GM23338 (cell line): ENCODE results near the gene ALB. TPM values are rescaled to one million over a fixed set of nuclear protein-coding genes. Genes with fewer than 3 reads are reported as not detected.

ENCODE experiments used
- ATAC-seq: fragments of 200-7000 bp; cut with Tn5 transposase; 3 replicates; pipeline ENCODE4 v1.9.1; 2020
- DNase-seq: peaks from one replicate; pipeline ENCODE4 v3.0.0-alpha.2; 2015; ENCODE audit warnings: low spot score
- H2AFZ ChIP-seq: fragments of 200-600 bp; sonication (generic); 2 replicates; pipeline ENCODE4 v1.8.0; 2016; ENCODE audit warnings: antibody characterized with exemption, mild to moderate bottlenecking, moderate library complexity
- H3F3A ChIP-seq: fragments of 200-600 bp; sonication (generic); replicated peaks from 2 replicates; pipeline ENCODE4 v1.8.0; 2017; ENCODE audit warnings: antibody characterized with exemption, mixed run types, low read depth
- H3K27ac ChIP-seq: fragments of 200-600 bp; sonication (generic); 2 replicates; pipeline ENCODE4 v1.6.1; 2016; ENCODE audit warnings: low read depth
- H3K27me3 ChIP-seq: fragments of 200-600 bp; sonication (generic); 2 replicates; pipeline ENCODE4 v1.8.0; 2016; ENCODE audit warnings: mild to moderate bottlenecking, mixed run types, moderate library complexity; ENCODE audit not compliant: insufficient read depth
- H3K36me3 ChIP-seq: fragments of 200-600 bp; sonication (generic); 2 replicates; pipeline ENCODE4 v1.8.0; 2016; ENCODE audit warnings: mild to moderate bottlenecking; ENCODE audit not compliant: insufficient read depth
- H3K4me1 ChIP-seq: fragments of 200-600 bp; sonication (generic); 2 replicates; pipeline ENCODE4 v1.8.0; 2016; ENCODE audit warnings: mild to moderate bottlenecking, moderate library complexity; ENCODE audit not compliant: insufficient read depth
- H3K4me2 ChIP-seq: fragments of 200-600 bp; sonication (generic); 2 replicates; pipeline ENCODE4 v1.7.1; 2017; ENCODE audit warnings: mixed run types
- H3K4me3 ChIP-seq: fragments of 200-600 bp; sonication (generic); 2 replicates; pipeline ENCODE4 v1.6.1; 2016; ENCODE audit warnings: mixed run types
- H3K79me2 ChIP-seq: fragments of 200-600 bp; sonication (generic); replicated peaks from 2 replicates; pipeline ENCODE4 v1.8.0; 2017; ENCODE audit warnings: mild to moderate bottlenecking; ENCODE audit not compliant: insufficient read depth
- H3K9me2 ChIP-seq: fragments of 200-600 bp; sonication (generic); 2 replicates; pipeline ENCODE4 v1.8.0; 2017; ENCODE audit not compliant: insufficient read depth
- H4K20me1 ChIP-seq: fragments of 200-600 bp; sonication (generic); replicated peaks from 2 replicates; pipeline ENCODE4 v1.8.0; 2017; ENCODE audit warnings: mild to moderate bottlenecking; ENCODE audit not compliant: insufficient read depth
- H3K27ac Mint-ChIP-seq: 2 replicates; pipeline ENCODE4 v1.8.0; 2020; ENCODE audit warnings: inconsistent platforms, mild to moderate bottlenecking, moderate library complexity, mixed read lengths
- H3K27me3 Mint-ChIP-seq: 3 replicates; pipeline ENCODE4 v1.8.0; 2022; ENCODE audit warnings: low read depth, mild to moderate bottlenecking, moderate library complexity, mixed read lengths, inconsistent platforms; ENCODE audit not compliant: insufficient read depth, poor library complexity
- H3K36me3 Mint-ChIP-seq: 3 replicates; pipeline ENCODE4 v1.8.0; 2021; ENCODE audit warnings: low read depth, mild to moderate bottlenecking, inconsistent platforms, moderate library complexity, mixed read lengths
- H3K4me1 Mint-ChIP-seq: 3 replicates; pipeline ENCODE4 v1.8.0; 2020; ENCODE audit warnings: mild to moderate bottlenecking, inconsistent platforms, mixed read lengths
- H3K4me3 Mint-ChIP-seq: 3 replicates; pipeline ENCODE4 v1.8.0; 2021; ENCODE audit warnings: moderate library complexity, mild to moderate bottlenecking, inconsistent platforms, mixed read lengths
- H3K9me3 Mint-ChIP-seq: 3 replicates; pipeline ENCODE4 v1.8.0; 2020; ENCODE audit warnings: moderate library complexity, mild to moderate bottlenecking, inconsistent platforms, mixed read lengths
- CREB1 ChIP-seq: fragments of 250-450 bp; sonication (Bioruptor Pico); IDR thresholded peaks from 2 replicates; pipeline ENCODE4 v1.5.0; 2020; ENCODE audit warnings: low read depth, mild to moderate bottlenecking, moderate library complexity
- EZH2 ChIP-seq: fragments of 200-600 bp; sonication (generic); IDR thresholded peaks from one replicate; pipeline ENCODE4 v1.8.0; 2017; ENCODE audit warnings: antibody characterized with exemption, mild to moderate bottlenecking, low read depth; ENCODE audit not compliant: unreplicated experiment
- EZH2phosphoT487 ChIP-seq: fragments of 200-600 bp; sonication (generic); IDR thresholded peaks from one replicate; pipeline ENCODE4 v1.8.1; 2018; ENCODE audit warnings: antibody characterized with exemption; ENCODE audit not compliant: unreplicated experiment
- JUNB ChIP-seq: IDR thresholded peaks from one replicate; pipeline ENCODE4 v1.6.1; 2016; ENCODE audit warnings: antibody characterized with exemption; ENCODE audit not compliant: unreplicated experiment
- NANOG ChIP-seq: IDR thresholded peaks from 2 replicates; pipeline ENCODE4 v1.6.1; 2016; ENCODE audit warnings: antibody characterized with exemption, borderline replicate concordance
- POLR2AphosphoS5 ChIP-seq: IDR thresholded peaks from 2 replicates; pipeline ENCODE4 v1.6.1; 2016; ENCODE audit warnings: antibody characterized with exemption, low read depth
- STAT1 ChIP-seq: IDR thresholded peaks from one replicate; pipeline ENCODE4 v1.6.1; 2016; ENCODE audit warnings: antibody characterized with exemption; ENCODE audit not compliant: unreplicated experiment
- ZNF114 ChIP-seq: fragments of 250-450 bp; sonication (Bioruptor Pico); IDR thresholded peaks from 2 replicates; pipeline ENCODE4 v1.5.0; 2020; ENCODE audit warnings: mild to moderate bottlenecking, moderate library complexity
- ZNF331 ChIP-seq: fragments of 250-450 bp; sonication (Bioruptor Pico); IDR thresholded peaks from 2 replicates; pipeline ENCODE4 v1.5.0; 2020; ENCODE audit warnings: low read depth, mild to moderate bottlenecking, moderate library complexity
- polyA plus RNA-seq: library from polyadenylated mRNA; unstranded; fragments of >200 nt; fragmentation: Nextera tagmentation; extraction: Ambion mirVana; gene quantifications from 2 replicates; pipeline ENCODE4 v1.2.1, GENCODE V29; 2016
- total RNA-seq: library from RNA; depleted of rRNA; stranded (reverse); fragments of >200 nt; shearing (Covaris generic); gene quantifications from 2 replicates; pipeline ENCODE4 v1.2.3, GENCODE V29; 2014
- TF ChIP-seq, protein P1 (sequence below): IDR thresholded peaks from 2 replicates; pipeline ENCODE4 v1.6.1; 2016; ENCODE audit warnings: antibody characterized with exemption
- TF ChIP-seq, protein P2 (sequence below): IDR thresholded peaks from one replicate; pipeline ENCODE4 v1.6.1; 2018; ENCODE audit warnings: antibody characterized with exemption; ENCODE audit not compliant: unreplicated experiment
- TF ChIP-seq, protein P3 (sequence below), 2 experiments: fragments of 200-600 bp in 1 of 2; sonication (generic) in 1 of 2; conservative IDR thresholded peaks; 2 replicates each; pipeline versions ENCODE4 v1.5.1 to v1.6.1; 2016 to 2017; ENCODE audit warnings: antibody characterized with exemption in 2 of 2, low read depth in 2 of 2, mild to moderate bottlenecking in 2 of 2, moderate library complexity in 1 of 2

Gene ALB
- total and polyA plus RNA-seq, 2 experiments from 2014 or later: not detected

DNA sequence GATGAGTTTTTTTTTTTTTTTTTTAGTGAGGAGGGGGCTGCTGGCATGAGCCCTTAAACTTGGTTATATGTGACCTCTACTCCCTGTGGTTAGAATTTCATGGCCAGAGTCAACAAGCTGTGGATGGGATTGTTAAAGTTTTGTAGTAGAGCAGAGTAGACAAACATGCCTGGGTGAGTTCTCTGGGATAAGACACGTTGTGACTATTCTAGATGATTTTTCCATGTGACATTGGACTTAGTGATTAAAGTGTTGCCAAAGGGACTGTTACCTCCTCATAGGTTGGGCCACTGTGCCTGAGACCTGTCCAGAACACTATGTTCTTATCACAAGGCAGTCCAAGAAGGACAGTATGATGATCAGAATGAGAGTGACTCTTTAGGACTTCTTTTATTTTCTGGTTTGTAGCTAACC lies 28.8 kb upstream of the ALB start (continued):
- TF ChIP-seq EZH2 (no peak), CREB1 (CRISPR knock-in tag) (no peak)
- TF ChIP-seq, protein P1, sequence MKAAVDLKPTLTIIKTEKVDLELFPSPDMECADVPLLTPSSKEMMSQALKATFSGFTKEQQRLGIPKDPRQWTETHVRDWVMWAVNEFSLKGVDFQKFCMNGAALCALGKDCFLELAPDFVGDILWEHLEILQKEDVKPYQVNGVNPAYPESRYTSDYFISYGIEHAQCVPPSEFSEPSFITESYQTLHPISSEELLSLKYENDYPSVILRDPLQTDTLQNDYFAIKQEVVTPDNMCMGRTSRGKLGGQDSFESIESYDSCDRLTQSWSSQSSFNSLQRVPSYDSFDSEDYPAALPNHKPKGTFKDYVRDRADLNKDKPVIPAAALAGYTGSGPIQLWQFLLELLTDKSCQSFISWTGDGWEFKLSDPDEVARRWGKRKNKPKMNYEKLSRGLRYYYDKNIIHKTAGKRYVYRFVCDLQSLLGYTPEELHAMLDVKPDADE: no peak

DNA sequence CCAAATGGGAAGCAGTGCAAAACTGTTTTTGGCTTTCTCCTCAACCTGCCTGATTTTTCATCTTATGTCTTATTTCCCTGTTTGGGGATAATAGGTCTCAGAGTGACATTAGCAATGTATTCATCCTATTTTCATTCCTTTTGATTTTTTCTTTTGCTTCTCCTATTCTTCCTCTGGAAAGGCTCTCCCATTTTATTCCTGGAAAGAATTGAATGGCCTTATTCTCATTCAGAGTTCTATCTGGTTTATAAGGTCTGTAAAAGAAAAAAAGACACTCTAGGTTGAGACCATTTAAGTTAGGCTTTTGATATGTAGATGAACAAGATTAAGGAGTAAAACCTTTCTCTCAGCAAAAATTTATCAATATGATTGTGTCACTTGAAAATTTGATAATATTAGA lies 27.8 kb upstream of the ALB start:
- Mint-ChIP-seq H3K4me1 (peaks cover 14% of the 10 kb centered on the region), H3K27ac (no peak overlapping the region), H3K9me3 (no peaks in the 10 kb centered on the region), H3K27me3 (no peaks in the 10 kb centered on the region), H3K36me3 (no peaks in the 10 kb centered on the region), H3K4me3 (no peak overlapping the region)
- 0 out of 2 replicates have a peak, but pooled peaks cover 9% of the 10 kb centered on the region for H3K4me1 ChIP-seq
- no peaks in the 10 kb centered on the region for H3K36me3 ChIP-seq
- no peaks in the 10 kb centered on the region for H3K79me2 ChIP-seq
- ATAC-seq (no peak), DNase-seq (no peak)
- H3K27ac ChIP-seq: no peak overlapping the region
- no peak overlapping the region for H3K4me3 ChIP-seq
- H3K27me3 ChIP-seq: no peaks in the 10 kb centered on the region
- H3K9me2 ChIP-seq: no peaks in the 10 kb centered on the region
- H4K20me1 ChIP-seq: no peaks in the 10 kb centered on the region
- no peaks in the 10 kb centered on the region for H3F3A ChIP-seq
- H3K4me2 ChIP-seq: peak overlapping the region; percentile 36; the same call in 1 of the 2 replicates
- no peak overlapping the region for H2AFZ ChIP-seq
- no peak for TF ChIP-seq ZNF331 (CRISPR knock-in tag)
- TF ChIP-seq JUNB: no peak
- TF ChIP-seq EZH2phosphoT487: no peak
- TF ChIP-seq, protein P1: no peak
- TF ChIP-seq, protein P2, sequence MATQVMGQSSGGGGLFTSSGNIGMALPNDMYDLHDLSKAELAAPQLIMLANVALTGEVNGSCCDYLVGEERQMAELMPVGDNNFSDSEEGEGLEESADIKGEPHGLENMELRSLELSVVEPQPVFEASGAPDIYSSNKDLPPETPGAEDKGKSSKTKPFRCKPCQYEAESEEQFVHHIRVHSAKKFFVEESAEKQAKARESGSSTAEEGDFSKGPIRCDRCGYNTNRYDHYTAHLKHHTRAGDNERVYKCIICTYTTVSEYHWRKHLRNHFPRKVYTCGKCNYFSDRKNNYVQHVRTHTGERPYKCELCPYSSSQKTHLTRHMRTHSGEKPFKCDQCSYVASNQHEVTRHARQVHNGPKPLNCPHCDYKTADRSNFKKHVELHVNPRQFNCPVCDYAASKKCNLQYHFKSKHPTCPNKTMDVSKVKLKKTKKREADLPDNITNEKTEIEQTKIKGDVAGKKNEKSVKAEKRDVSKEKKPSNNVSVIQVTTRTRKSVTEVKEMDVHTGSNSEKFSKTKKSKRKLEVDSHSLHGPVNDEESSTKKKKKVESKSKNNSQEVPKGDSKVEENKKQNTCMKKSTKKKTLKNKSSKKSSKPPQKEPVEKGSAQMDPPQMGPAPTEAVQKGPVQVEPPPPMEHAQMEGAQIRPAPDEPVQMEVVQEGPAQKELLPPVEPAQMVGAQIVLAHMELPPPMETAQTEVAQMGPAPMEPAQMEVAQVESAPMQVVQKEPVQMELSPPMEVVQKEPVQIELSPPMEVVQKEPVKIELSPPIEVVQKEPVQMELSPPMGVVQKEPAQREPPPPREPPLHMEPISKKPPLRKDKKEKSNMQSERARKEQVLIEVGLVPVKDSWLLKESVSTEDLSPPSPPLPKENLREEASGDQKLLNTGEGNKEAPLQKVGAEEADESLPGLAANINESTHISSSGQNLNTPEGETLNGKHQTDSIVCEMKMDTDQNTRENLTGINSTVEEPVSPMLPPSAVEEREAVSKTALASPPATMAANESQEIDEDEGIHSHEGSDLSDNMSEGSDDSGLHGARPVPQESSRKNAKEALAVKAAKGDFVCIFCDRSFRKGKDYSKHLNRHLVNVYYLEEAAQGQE: no peak
- TF ChIP-seq, protein P3, sequence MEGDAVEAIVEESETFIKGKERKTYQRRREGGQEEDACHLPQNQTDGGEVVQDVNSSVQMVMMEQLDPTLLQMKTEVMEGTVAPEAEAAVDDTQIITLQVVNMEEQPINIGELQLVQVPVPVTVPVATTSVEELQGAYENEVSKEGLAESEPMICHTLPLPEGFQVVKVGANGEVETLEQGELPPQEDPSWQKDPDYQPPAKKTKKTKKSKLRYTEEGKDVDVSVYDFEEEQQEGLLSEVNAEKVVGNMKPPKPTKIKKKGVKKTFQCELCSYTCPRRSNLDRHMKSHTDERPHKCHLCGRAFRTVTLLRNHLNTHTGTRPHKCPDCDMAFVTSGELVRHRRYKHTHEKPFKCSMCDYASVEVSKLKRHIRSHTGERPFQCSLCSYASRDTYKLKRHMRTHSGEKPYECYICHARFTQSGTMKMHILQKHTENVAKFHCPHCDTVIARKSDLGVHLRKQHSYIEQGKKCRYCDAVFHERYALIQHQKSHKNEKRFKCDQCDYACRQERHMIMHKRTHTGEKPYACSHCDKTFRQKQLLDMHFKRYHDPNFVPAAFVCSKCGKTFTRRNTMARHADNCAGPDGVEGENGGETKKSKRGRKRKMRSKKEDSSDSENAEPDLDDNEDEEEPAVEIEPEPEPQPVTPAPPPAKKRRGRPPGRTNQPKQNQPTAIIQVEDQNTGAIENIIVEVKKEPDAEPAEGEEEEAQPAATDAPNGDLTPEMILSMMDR (conservative IDR thresholded peaks at IDR 0.05; ENCODE audit: low read depth in 2 of 2): no peak
- no peak for TF ChIP-seq NANOG
- no peak for TF ChIP-seq EZH2
- no peak for TF ChIP-seq POLR2AphosphoS5
- no peak for TF ChIP-seq STAT1
- TF ChIP-seq ZNF114 (CRISPR knock-in tag): no peak
